Neuron (in vitro differentiated cells): ENCODE data around the gene FBXO4.

Source experiments
- H2AFZ ChIP-seq: one replicate; pipeline ENCODE4 v1.6.1; 2013; ENCODE audit warnings: low read depth, mild to moderate bottlenecking, inconsistent platforms, low read length, moderate library complexity
- H3K27me3 ChIP-seq: one replicate; pipeline ENCODE4 v1.6.1; 2013; ENCODE audit warnings: low read length; ENCODE audit not compliant: insufficient read depth
- H3K36me3 ChIP-seq: one replicate; pipeline ENCODE4 v1.6.1; 2013; ENCODE audit warnings: low read length; ENCODE audit not compliant: insufficient read depth
- H3K4me1 ChIP-seq: one replicate; pipeline ENCODE4 v1.6.1; 2013; ENCODE audit warnings: low read length; ENCODE audit not compliant: insufficient read depth
- H3K4me3 ChIP-seq: 2 replicates; pipeline ENCODE4 v1.5.1; 2013; ENCODE audit warnings: mild to moderate bottlenecking, low read length, moderate library complexity
- H3K9me3 ChIP-seq: one replicate; pipeline ENCODE4 v1.6.1; 2013; ENCODE audit warnings: low read length

The FBXO4 gene

DNA sequence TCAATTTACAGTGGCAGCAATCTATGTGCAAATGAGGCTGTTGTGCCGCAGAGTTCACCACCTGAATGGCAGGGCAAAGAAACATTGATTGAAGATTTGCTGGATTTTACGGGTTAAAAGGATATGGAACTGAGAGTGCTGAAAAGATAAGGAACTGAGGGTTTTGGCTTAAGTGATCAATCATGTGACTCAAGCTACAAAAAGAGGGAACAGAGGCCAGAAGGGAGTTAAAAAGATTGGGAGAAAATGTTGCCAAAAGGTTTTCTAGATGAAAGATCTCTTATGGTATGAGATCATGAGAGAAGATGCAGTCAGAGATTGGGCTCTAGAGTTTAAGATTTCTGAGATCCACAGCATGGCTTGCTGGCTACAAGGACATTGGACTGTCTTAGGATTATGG lies 28.9 kb upstream of the FBXO4 start:
- no peak overlapping the region for H2AFZ ChIP-seq
- H3K36me3 ChIP-seq, result no peaks in the 10 kb centered on the region
- H3K9me3 ChIP-seq, result no peaks in the 10 kb centered on the region
- no peaks in the 10 kb centered on the region for H3K4me1 ChIP-seq
- peaks cover 9% of the 10 kb centered on the region for H3K27me3 ChIP-seq
- no peak overlapping the region for H3K4me3 ChIP-seq

DNA sequence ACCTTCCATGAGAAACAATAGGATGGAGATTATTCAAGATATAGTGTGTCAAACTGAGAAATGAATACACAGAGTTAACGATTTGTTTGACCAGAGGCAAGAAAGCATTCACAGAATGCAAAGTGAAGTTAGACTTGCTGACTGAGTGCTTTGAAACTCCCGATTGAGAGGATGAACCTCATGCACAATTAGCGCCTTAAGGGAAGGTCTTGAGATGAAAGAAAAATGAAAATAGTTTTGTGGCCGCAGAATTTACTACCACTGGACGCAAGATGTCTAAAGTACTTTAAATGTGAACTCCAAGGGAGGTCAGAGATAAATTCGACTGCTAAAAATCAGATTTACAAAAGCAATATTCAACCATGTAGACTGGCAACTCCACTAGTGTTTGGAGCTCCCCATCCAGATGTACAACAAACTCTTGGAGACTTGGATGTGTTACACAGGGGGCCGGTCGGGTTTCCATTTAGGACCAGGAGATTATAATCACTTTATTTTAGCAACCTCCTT lies 21.6 kb upstream of the FBXO4 start:
- Histone ChIP-seq H3K9me3 (no peaks in the 10 kb centered on the region), H3K4me3 (peak overlapping the region; percentile 91), H3K27me3 (no peaks in the 10 kb centered on the region), H2AFZ (peak overlapping the region; percentile 73), H3K36me3 (peaks cover 22% of the 10 kb centered on the region), H3K4me1 (peaks cover 24% of the 10 kb centered on the region)

DNA sequence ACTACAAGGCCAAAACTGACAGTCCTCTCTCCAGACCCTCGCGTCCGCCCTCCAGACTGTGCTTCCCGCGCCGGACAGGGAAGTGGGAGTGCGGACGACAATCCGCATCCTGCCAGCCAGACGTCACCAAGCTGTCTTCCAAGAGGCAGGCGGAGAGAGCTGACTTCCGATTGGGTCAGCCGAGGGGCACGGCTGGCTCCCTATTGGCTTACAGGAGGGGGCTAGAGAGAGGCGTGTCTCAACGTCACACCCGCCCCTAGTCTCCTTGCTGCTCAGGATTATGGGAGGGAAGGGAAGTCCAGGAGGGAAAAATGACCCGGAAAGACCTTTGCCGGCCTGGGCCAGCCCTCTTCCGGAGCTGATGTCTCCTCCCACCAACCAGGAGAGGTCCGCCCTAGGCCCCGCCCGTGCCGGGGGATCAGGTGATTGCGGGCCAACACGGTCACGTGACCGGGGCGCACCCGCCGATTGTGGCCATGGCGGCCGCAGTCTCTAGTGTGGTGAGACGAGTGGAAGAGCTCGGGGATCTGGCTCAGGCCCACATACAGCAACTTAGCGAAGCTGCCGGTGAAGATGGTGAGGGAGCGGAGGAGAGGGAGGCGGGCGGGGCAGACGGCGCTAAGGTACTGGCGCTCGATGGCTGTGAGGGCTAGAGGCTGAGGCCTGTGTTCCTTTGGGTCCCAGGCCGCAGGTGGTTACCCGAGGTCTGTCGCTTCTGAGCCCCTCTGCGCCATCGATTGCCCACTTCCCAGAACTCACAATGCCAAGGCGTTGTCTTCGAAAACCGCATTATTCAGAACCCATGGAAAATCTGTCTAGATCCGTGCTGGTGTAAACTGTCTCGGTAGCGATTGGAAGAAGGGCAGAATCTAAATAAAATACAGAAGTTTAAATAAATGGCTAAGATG lies 20.9 kb upstream of the FBXO4 start, which contains the start of gene RIMOC1:
TSS of gene RIMOC1 (plus strand) at position 453 of the 908 bp plus-strand sequence. CDS start at position 477, 24 bp downstream.
- Histone ChIP-seq H2AFZ (peak within 1 kb of the TSS; percentile 73), H3K4me1 (peaks cover 24% of the 10 kb centered on the region), H3K4me3 (peak within 1 kb of the TSS; percentile 91), H3K36me3 (peaks cover 29% of the 10 kb centered on the region), H3K27me3 (no peaks in the 10 kb centered on the region), H3K9me3 (no peaks in the 10 kb centered on the region)

DNA sequence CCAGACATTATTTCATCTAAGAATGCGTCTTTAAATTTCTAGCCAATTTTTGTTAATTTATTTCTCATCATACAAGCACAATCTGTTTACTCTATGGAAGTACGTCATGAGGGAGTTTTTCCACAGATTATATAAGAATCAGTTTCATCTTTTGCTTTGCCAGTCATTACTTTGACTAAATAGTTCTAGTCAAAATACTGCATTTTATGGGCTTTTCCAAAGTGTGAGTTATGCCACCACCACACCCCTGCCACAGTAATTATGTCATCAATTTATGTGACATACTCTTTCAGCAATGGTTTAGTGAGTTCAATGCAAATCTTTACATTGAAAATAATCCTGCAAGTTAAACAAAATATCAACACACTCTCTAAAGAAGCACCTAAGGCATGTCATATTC lies 18.9 kb upstream of the FBXO4 start:
- Histone ChIP-seq H3K36me3 (peaks cover 46% of the 10 kb centered on the region), H3K9me3 (no peaks in the 10 kb centered on the region), H3K27me3 (no peaks in the 10 kb centered on the region), H3K4me1 (peaks cover 24% of the 10 kb centered on the region), H3K4me3 (no peak overlapping the region), H2AFZ (no peak overlapping the region)

DNA sequence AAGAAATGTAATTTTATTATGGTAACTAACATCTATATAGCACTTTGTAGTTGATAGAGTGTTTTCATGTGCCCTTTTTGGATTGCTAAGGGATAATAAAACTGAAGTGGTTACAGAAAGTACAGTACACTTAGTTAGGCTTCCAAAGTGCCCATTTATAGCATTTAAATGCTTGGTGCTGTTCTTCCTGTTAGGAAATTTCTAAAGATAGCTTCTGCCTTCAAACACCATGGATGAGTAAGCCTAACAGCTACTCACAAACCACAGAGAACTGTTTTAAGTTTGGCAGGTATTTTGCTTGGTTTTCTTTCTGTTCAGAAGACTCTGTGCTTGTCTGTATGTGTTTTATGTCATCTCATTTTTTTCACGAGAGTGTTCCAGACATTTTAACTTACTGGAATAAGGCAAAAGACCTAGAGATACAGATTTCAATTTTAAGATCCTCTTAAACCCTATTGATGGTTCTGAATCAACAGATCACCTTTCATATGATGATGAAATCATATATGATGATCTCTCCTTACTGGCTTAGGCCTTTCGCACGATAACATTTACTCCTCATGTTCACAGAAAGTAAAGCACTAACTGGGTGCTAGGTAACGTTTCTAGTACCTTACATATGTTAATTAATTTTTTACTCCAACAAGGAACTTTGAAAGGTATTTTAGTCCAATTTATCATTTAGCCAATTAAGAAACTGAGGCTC lies 16.6 kb upstream of the FBXO4 start:
- no peak overlapping the region for H3K4me3 ChIP-seq
- no peaks in the 10 kb centered on the region for H3K9me3 ChIP-seq
- H3K4me1 ChIP-seq, result peaks cover 21% of the 10 kb centered on the region
- no peak overlapping the region for H2AFZ ChIP-seq
- H3K36me3 ChIP-seq, result peaks cover 68% of the 10 kb centered on the region
- H3K27me3 ChIP-seq, result no peaks in the 10 kb centered on the region

DNA sequence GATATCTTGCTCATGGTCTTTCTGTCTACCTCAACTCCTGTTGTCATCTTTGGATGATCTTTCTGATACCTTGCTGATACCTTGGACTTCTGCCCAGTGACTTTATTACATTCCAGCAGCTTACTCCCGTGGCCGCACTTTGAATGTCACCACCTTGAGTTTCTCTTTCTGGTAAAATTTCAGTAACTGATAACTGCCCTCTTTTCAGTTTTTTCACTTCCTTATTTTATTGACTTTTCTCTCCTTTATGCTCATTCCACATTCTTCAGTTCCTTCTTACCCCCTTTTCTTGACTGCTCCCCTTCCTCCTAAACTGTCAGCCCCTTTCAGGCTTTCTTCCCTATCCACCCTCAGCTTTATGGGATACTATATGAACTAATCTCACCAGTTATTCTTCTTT lies 7.0 kb upstream of the FBXO4 start:
- no peak overlapping the region for H2AFZ ChIP-seq
- no peaks in the 10 kb centered on the region for H3K27me3 ChIP-seq
- H3K4me1 ChIP-seq, result no peaks in the 10 kb centered on the region
- no peak overlapping the region for H3K4me3 ChIP-seq
- H3K9me3 ChIP-seq, result no peaks in the 10 kb centered on the region
- peaks cover 72% of the 10 kb centered on the region for H3K36me3 ChIP-seq

DNA sequence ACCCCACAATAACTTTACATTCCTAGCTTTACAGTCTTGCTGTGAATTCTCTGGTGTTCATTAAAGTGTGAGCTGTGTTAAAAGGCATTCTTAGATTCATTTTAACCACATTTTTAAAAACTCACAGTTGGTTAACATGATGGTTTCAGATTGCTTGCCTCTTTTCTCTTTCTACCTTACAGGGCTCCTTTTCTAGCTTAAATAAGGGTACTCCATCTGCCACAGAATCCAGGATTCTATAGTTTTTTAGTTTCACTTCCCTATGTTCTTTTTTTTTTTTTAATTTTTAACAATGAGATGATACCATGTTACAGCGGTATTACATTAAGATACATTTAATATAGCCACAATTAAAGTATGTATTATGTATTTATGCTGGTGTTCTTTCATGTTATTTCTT lies 3.9 kb upstream of the FBXO4 start:
- H3K4me3 ChIP-seq, result no peak overlapping the region
- H3K27me3 ChIP-seq, result no peaks in the 10 kb centered on the region
- H3K36me3 ChIP-seq, result peaks cover 47% of the 10 kb centered on the region
- no peaks in the 10 kb centered on the region for H3K4me1 ChIP-seq
- peaks cover 3% of the 10 kb centered on the region for H3K9me3 ChIP-seq
- H2AFZ ChIP-seq, result no peak overlapping the region

DNA sequence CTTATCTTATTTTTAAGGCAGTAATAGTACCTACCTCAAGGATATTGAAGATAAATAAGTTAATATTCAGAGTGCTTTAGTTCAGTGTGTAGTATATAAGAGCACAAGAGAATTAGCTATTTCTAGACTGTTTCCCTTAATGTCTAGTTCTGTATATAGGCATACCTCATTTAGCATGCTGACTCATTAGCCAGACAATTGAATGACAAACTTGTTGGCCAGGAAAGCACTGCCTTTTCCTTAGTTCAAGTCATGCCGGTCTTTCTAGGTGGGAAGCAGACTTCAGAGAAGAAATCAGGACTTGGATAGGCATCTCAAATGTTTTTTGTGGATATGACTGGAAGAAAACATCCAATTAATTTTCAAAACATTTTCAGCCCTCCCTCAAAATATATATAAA lies 3.2 kb upstream of the FBXO4 start:
- peaks cover 3% of the 10 kb centered on the region for H3K9me3 ChIP-seq
- no peak overlapping the region for H3K4me3 ChIP-seq
- H3K27me3 ChIP-seq, result no peaks in the 10 kb centered on the region
- H3K4me1 ChIP-seq, result no peaks in the 10 kb centered on the region
- peaks cover 41% of the 10 kb centered on the region for H3K36me3 ChIP-seq
- H2AFZ ChIP-seq, result no peak overlapping the region

DNA sequence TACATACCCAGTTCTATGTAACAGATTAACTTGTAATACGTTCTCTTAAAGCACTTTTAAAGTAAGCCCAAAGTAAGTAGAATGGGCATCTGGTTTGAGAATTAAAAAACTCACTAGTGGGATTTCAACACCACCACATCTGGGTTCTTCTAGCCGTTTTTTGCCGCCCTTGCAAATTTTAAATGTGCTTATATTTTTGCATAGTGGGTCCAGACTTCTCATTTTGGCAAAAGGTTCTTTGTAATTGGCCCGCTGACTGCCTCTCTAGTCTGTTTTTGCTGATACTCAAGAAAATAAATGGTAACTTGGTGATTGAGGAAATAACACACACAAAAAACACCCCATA lies 582 bp upstream of the FBXO4 start:
- Histone ChIP-seq H3K4me3 (no peak overlapping the region), H3K27me3 (no peaks in the 10 kb centered on the region), H3K36me3 (peaks cover 17% of the 10 kb centered on the region), H2AFZ (no peak overlapping the region), H3K4me1 (no peaks in the 10 kb centered on the region), H3K9me3 (peaks cover 3% of the 10 kb centered on the region)

DNA sequence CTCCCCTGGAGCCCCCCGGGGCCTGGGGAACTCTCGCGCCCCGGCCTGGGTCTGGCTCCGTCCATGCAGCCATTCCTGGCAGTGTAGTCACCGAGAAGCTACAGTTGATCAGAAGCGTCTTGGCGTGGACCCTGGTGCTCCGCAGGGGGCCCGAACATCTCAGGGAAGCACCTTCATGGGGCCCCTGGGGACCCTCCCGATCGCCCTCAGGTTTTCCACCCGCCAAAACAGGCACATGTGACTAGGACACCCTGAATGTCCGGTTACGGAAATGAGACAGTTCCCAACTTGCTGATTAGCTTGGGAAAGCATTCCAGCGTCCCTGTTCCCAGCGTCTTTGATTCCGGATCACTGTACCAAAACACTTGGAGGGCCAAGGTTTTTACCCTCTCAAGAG lies 472 bp downstream of the FBXO4 start:
- H2AFZ ChIP-seq, result no peak overlapping the region
- no peaks in the 10 kb centered on the region for H3K4me1 ChIP-seq
- H3K4me3 ChIP-seq, result no peak overlapping the region
- peaks cover 3% of the 10 kb centered on the region for H3K9me3 ChIP-seq
- H3K36me3 ChIP-seq, result peaks cover 7% of the 10 kb centered on the region
- no peaks in the 10 kb centered on the region for H3K27me3 ChIP-seq

DNA sequence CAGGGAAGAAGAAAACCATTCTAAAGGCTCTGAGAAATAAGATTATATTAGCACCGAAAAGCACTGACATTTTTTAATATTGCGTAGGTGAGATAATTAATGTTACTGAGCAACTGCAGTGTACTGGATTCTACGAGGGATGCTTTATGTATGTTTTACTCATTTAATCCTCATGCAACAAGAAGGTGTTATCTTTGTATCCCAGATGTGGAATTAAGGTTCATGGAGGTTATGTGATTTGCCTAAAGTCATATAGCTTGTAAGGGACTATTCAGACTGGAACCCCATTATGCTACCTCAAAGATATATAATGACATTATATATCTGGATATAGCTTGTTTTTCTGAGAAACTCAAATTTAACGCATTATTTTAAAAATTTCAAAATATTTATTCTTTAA lies 2.5 kb downstream of the FBXO4 start:
- no peak overlapping the region for H3K4me3 ChIP-seq
- H3K4me1 ChIP-seq, result no peaks in the 10 kb centered on the region
- H2AFZ ChIP-seq, result no peak overlapping the region
- H3K36me3 ChIP-seq, result no peaks in the 10 kb centered on the region
- peaks cover 3% of the 10 kb centered on the region for H3K9me3 ChIP-seq
- H3K27me3 ChIP-seq, result no peaks in the 10 kb centered on the region

DNA sequence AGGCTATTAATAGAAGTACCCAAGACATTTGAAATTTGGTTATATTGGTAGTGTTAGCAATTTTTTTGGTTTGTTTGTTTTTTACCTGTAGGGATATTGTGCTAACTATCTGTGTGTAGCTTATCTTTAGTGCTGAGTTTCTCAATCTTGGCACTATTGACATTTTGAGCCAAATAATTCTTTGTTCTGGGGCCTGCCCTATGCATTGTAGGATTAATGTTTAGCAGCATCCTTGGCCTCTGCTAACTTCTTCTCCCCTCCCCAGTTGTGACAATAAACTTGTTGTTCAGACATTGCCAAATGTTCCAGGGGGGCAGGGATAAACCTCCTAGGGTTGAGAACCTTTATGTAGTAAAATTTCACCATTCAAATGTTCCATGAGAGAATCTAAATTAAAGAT lies 4.0 kb downstream of the FBXO4 start:
- Histone ChIP-seq H3K36me3 (no peaks in the 10 kb centered on the region), H3K4me1 (no peaks in the 10 kb centered on the region), H3K4me3 (no peak overlapping the region), H2AFZ (no peak overlapping the region), H3K9me3 (peaks cover 3% of the 10 kb centered on the region), H3K27me3 (no peaks in the 10 kb centered on the region)

DNA sequence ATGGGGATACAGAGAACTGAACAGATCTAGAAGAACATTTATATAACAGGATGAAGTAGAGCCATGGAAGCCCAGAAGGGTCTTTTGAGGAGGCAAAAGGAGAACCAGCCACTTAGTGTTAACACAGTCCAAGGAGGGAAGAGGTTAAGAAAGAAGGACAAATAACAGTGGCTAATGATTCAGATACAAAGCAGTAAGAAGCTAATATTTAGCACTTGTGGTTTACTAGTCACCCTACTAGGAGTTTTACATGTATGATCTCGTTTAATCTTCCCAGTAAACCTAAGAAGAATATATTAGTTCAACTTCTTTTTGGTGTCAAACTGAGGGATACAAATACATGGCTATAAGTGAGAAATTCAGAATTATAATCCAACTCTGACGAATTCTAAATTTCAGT lies 7.7 kb downstream of the FBXO4 start:
- Histone ChIP-seq H2AFZ (no peak overlapping the region), H3K4me1 (no peaks in the 10 kb centered on the region), H3K4me3 (no peak overlapping the region), H3K27me3 (no peaks in the 10 kb centered on the region), H3K9me3 (no peaks in the 10 kb centered on the region), H3K36me3 (no peaks in the 10 kb centered on the region)
